NT2/D1 (cell line): ENCODE data around the gene CCT2.

Experiments used
- DNase-seq: peaks from one replicate; pipeline ENCODE4 v3.0.0-alpha.2; 2011; ENCODE audit warnings: low read depth, low spot score
- H3K27me3 ChIP-seq: 2 replicates; pipeline ENCODE4 v1.6.0; 2011; ENCODE audit warnings: mild to moderate bottlenecking; ENCODE audit not compliant: insufficient read length, insufficient read depth
- H3K36me3 ChIP-seq: 2 replicates; pipeline ENCODE4 v1.6.1; 2011; ENCODE audit warnings: mild to moderate bottlenecking, low read length, mixed read lengths; ENCODE audit not compliant: insufficient read depth, insufficient read length
- H3K4me1 ChIP-seq: 2 replicates; pipeline ENCODE4 v1.5.1; 2011; ENCODE audit not compliant: insufficient read depth, insufficient read length
- H3K4me3 ChIP-seq: 2 replicates; pipeline ENCODE4 v1.5.1; 2011; ENCODE audit warnings: low read depth; ENCODE audit not compliant: insufficient read length
- H3K9ac ChIP-seq: 2 replicates; pipeline ENCODE4 v1.6.0; 2011; ENCODE audit warnings: low read depth; ENCODE audit not compliant: insufficient read length
- H3K9me3 ChIP-seq: 2 replicates; pipeline ENCODE4 v1.5.1; 2011; ENCODE audit warnings: mild to moderate bottlenecking, low read length; ENCODE audit not compliant: insufficient read depth
- SUZ12 ChIP-seq: IDR thresholded peaks from 2 replicates; pipeline ENCODE4 v1.6.1; 2011; ENCODE audit not compliant: insufficient read length, insufficient read depth; ENCODE audit errors: extremely low read depth
- YY1 ChIP-seq: IDR thresholded peaks from 2 replicates; pipeline ENCODE4 v1.6.1; 2011; ENCODE audit not compliant: insufficient read length, insufficient read depth
- ZNF274 ChIP-seq: IDR thresholded peaks from 2 replicates; pipeline ENCODE4 v1.6.1; 2011; ENCODE audit warnings: mild to moderate bottlenecking, low read depth, low read length

Gene CCT2

DNA sequence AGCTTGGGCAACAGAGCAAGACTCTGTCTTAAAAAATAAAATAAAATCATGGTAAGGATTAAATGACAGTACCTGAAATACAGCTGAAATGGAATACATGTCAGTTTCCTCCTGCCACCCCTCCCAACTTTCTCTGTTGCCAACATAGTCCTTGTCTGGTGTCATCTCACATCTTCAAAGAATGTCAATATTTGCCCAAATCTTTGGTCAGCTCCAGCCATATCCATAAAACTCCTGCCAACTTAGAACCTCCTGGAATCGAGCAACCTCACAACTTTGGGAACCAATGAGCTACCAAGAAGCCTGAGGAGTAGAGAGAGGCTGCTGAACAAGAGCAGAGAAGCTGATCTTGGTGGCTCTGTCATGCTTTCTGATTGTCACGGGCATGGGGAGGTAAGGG lies 36.3 kb downstream of the CCT2 start:
- no peak for TF ChIP-seq YY1
- TF ChIP-seq ZNF274 = no peak
- no peak for TF ChIP-seq SUZ12
- H3K9me3 ChIP-seq = no peaks in the 10 kb centered on the region

GRCh38 chr12:69623970-69624369 lies 38.7 kb downstream of the CCT2 start:
- H3K27me3 ChIP-seq = no peaks in the 10 kb centered on the region
- H3K9ac ChIP-seq = no peak overlapping the region

More for the DNA sequence above, 36.3 kb downstream of the CCT2 start:
- H3K4me1 ChIP-seq = no peaks in the 10 kb centered on the region
- no peak for DNase-seq
- H3K27me3 ChIP-seq = no peaks in the 10 kb centered on the region
- no peaks in the 10 kb centered on the region for H3K36me3 ChIP-seq
- no peak overlapping the region for H3K9ac ChIP-seq
- no peak overlapping the region for H3K4me3 ChIP-seq

GRCh38 chr12:69627501-69627900 lies 42.2 kb downstream of the CCT2 start:
- Histone ChIP-seq H3K9me3 (no peaks in the 10 kb centered on the region), H3K4me1 (no peaks in the 10 kb centered on the region), H3K36me3 (no peaks in the 10 kb centered on the region), H3K27me3 (no peaks in the 10 kb centered on the region), H3K4me3 (no peak overlapping the region), H3K9ac (no peak overlapping the region)
- no peak for DNase-seq
- TF ChIP-seq SUZ12 (no peak), ZNF274 (no peak), YY1 (no peak)

More at GRCh38 chr12:69623970-69624369, 38.7 kb downstream of the CCT2 start:
- Histone ChIP-seq H3K4me3 (no peak overlapping the region), H3K9me3 (no peaks in the 10 kb centered on the region), H3K36me3 (no peaks in the 10 kb centered on the region), H3K4me1 (no peaks in the 10 kb centered on the region)
- TF ChIP-seq YY1 = no peak
- TF ChIP-seq ZNF274 = no peak
- TF ChIP-seq SUZ12 = no peak
- no peak for DNase-seq

DNA sequence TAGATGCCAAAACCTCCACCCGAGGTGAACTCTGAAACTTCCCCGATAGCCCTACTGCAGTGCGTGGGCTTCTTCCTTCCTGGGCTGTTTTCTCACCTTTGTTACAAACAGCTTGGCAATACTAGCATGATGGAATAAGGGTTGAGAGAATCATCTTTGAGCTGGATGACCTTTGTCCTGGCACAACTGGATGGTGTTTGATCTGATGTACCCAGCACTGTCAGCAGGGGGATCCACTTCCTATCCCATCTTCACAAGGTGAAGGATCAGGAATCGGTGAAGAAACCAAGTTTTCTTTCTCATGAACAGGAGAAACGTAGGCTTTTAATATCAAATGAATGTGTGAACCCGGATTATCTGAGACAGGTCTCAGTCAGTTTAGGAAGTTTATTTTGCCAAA lies 44.9 kb downstream of the CCT2 start:
- Histone ChIP-seq H3K36me3 (no peaks in the 10 kb centered on the region), H3K4me3 (no peak overlapping the region), H3K9me3 (no peaks in the 10 kb centered on the region), H3K27me3 (no peaks in the 10 kb centered on the region), H3K4me1 (no peaks in the 10 kb centered on the region), H3K9ac (no peak overlapping the region)
- TF ChIP-seq ZNF274 (no peak), YY1 (no peak), SUZ12 (no peak)
- no peak for DNase-seq

GRCh38 chr12:69633061-69633460 lies 47.8 kb downstream of the CCT2 start:
- TF ChIP-seq YY1 (no peak), SUZ12 (no peak), ZNF274 (no peak)
- H3K4me1 ChIP-seq = peaks cover 3% of the 10 kb centered on the region
- H3K9me3 ChIP-seq = no peaks in the 10 kb centered on the region
- no peaks in the 10 kb centered on the region for H3K27me3 ChIP-seq
- no peaks in the 10 kb centered on the region for H3K36me3 ChIP-seq
- no peak for DNase-seq
- H3K4me3 ChIP-seq = no peak overlapping the region
- no peak overlapping the region for H3K9ac ChIP-seq

GRCh38 chr12:69639400-69640016 lies 54.2 kb downstream of the CCT2 start:
- Histone ChIP-seq H3K27me3 (no peaks in the 10 kb centered on the region), H3K4me1 (peaks cover 3% of the 10 kb centered on the region), H3K9ac (no peak overlapping the region), H3K4me3 (no peak overlapping the region), H3K36me3 (no peaks in the 10 kb centered on the region), H3K9me3 (no peaks in the 10 kb centered on the region)
- TF ChIP-seq SUZ12 (no peak), YY1 (no peak), ZNF274 (no peak)
- DNase-seq = peak; percentile 64

- H3K9ac ChIP-seq = no peak overlapping the region
- H3K9me3 ChIP-seq = no peaks in the 10 kb centered on the region
- no peak for TF ChIP-seq SUZ12
- H3K4me3 ChIP-seq = no peak overlapping the region
- no peaks in the 10 kb centered on the region for H3K4me1 ChIP-seq
- no peaks in the 10 kb centered on the region for H3K36me3 ChIP-seq
- DNase-seq = no peak
- no peaks in the 10 kb centered on the region for H3K27me3 ChIP-seq
These were observed 56.3 kb downstream of the CCT2 start for GRCh38 chr12:69641546-69641945.
